ENCODE data around the gene PAXX. TPM values are rescaled to one million over a fixed set of nuclear protein-coding genes. Genes with fewer than 3 reads are reported as not detected.

Gene PAXX
- total RNA-seq, 1 donor from 2014 or later, result 19.8 TPM

- intact Hi-C loops (cut with micrococcal nuclease), result no loop called here
- H3K9me3 ChIP-seq (replicated peaks), result no peaks in the 10 kb centered on the region
- H3K4me1 ChIP-seq, result peaks cover 59% of the 10 kb centered on the region
- H3K36me3 ChIP-seq, result peaks cover 36% of the 10 kb centered on the region
- DNase-seq, result peak; percentile 67
- no peak for TF ChIP-seq CTCF (IDR thresholded peaks at IDR 0.05; ENCODE audit: borderline replicate concordance)
- peak overlapping the region; percentile 80 for H3K4me3 ChIP-seq
- H3K27ac ChIP-seq (replicated peaks), result peak overlapping the region; percentile 93
- H3K27me3 ChIP-seq (ENCODE audit: low read depth), result peaks cover 14% of the 10 kb centered on the region
Observed at GRCh38 chr9:137042751-137043727, 50.8 kb downstream of the PAXX start.

Other genes starting within 250 kb of the PAXX start
- 9.6 TPM for gene LCN10, start 249.5 kb upstream of the PAXX start, total RNA-seq
- 14.6 TPM for gene LCN6, start 243.9 kb upstream of the PAXX start, total RNA-seq
- gene LCN8, start 234.2 kb upstream of the PAXX start, total RNA-seq, result not detected
- gene LCN15, start 227.9 kb upstream of the PAXX start, total RNA-seq, result 0.41 TPM
- gene TMEM141, start 201.1 kb upstream of the PAXX start, total RNA-seq, result 71.4 TPM
- 2.1 TPM for gene CCDC183, start 196.1 kb upstream of the PAXX start, total RNA-seq
- gene RABL6, start 184.5 kb upstream of the PAXX start, total RNA-seq, result 64.1 TPM
- 7.7 TPM for gene AJM1, start 149.9 kb upstream of the PAXX start, total RNA-seq
- 349 TPM for gene PHPT1, start 143.0 kb upstream of the PAXX start, total RNA-seq
- gene MAMDC4, start 140.1 kb upstream of the PAXX start, total RNA-seq, result 13.4 TPM
- gene EDF1, start 126.1 kb upstream of the PAXX start, total RNA-seq, result 318 TPM
- gene TRAF2, start 105.9 kb upstream of the PAXX start, total RNA-seq, result 10.0 TPM
- gene FBXW5, start 47.7 kb upstream of the PAXX start, total RNA-seq, result 157 TPM
- 3.6 TPM for gene C8G, start 47.2 kb upstream of the PAXX start, total RNA-seq
- gene LCN12, start 40.1 kb upstream of the PAXX start, total RNA-seq, result 7.8 TPM
- 3,579 TPM for gene PTGDS, start 14.9 kb upstream of the PAXX start, total RNA-seq
- gene LCNL1, start 9.4 kb upstream of the PAXX start, total RNA-seq, result 11.7 TPM
- 1.6 TPM for gene CLIC3, start 4.1 kb downstream of the PAXX start, total RNA-seq
- 29.9 TPM for gene ABCA2, start 35.8 kb downstream of the PAXX start, total RNA-seq
- not detected for gene FUT7, start 39.7 kb downstream of the PAXX start, total RNA-seq
- gene NPDC1, start 53.8 kb downstream of the PAXX start, total RNA-seq, result 63.9 TPM
- 1.5 TPM for gene ENTPD2, start 61.6 kb downstream of the PAXX start, total RNA-seq
- 0.25 TPM for gene SAPCD2, start 78.1 kb downstream of the PAXX start, total RNA-seq
- gene UAP1L1, start 85.1 kb downstream of the PAXX start, total RNA-seq, result 11.5 TPM
- 20.6 TPM for gene MAN1B1, start 94.6 kb downstream of the PAXX start, total RNA-seq
- 130 TPM for gene DPP7, start 122.3 kb downstream of the PAXX start, total RNA-seq
- not detected for gene GRIN1, start 146.7 kb downstream of the PAXX start, total RNA-seq
- gene LRRC26, start 177.6 kb downstream of the PAXX start, total RNA-seq, result not detected
- not detected for gene TMEM210, start 179.6 kb downstream of the PAXX start, total RNA-seq
- gene ANAPC2, start 196.1 kb downstream of the PAXX start, total RNA-seq, result 34.7 TPM
- gene SSNA1, start 196.3 kb downstream of the PAXX start, total RNA-seq, result 72.3 TPM
- gene TPRN, start 208.3 kb downstream of the PAXX start, total RNA-seq, result 18.0 TPM
- gene TMEM203, start 213.2 kb downstream of the PAXX start, total RNA-seq, result 47.6 TPM
- 6.5 TPM for gene NDOR1, start 213.3 kb downstream of the PAXX start, total RNA-seq
- gene RNF208, start 229.8 kb downstream of the PAXX start, total RNA-seq, result 31.5 TPM
- gene CYSRT1, start 232.8 kb downstream of the PAXX start, total RNA-seq, result 0.27 TPM
- not detected for gene RNF224, start 235.1 kb downstream of the PAXX start, total RNA-seq
- not detected for gene SLC34A3, start 238.5 kb downstream of the PAXX start, total RNA-seq
- 463 TPM for gene TUBB4B, start 248.9 kb downstream of the PAXX start, total RNA-seq

All from left ventricle myocardium inferior (tissue), 1 donor.